ENCODE data around the gene SOST.

Gene SOST

GRCh38 chr17:43769859-43770258 is 11.3 kb upstream of the SOST start:
- Histone ChIP-seq H3K4me1 (no peaks in the 10 kb centered on the region), H3K79me2 (no peaks in the 10 kb centered on the region), H3K4me3 (ENCODE audit: low read depth, low read length) (no peak overlapping the region), H2AFZ (no peak overlapping the region), H3K27ac (no peak overlapping the region), H3K27me3 (ENCODE audit: control insufficient read depth, insufficient read depth, low read length) (no peaks in the 10 kb centered on the region), H3K9ac (no peak overlapping the region), H3K4me2 (ENCODE audit: low read length) (no peak overlapping the region), H3K9me3 (ENCODE audit: control insufficient read depth, low read length) (no peaks in the 10 kb centered on the region), H3K36me3 (ENCODE audit: control insufficient read depth, insufficient read depth, low read length) (no peaks in the 10 kb centered on the region)
- TF ChIP-seq CTCF (IDR thresholded peaks at IDR 0.05) = no peak

- no peak overlapping the region for H3K9ac ChIP-seq
- H3K79me2 ChIP-seq = no peaks in the 10 kb centered on the region
- no peaks in the 10 kb centered on the region for H3K27me3 ChIP-seq (ENCODE audit: control insufficient read depth, insufficient read depth, low read length)
- no peak overlapping the region for H3K4me2 ChIP-seq (ENCODE audit: low read length)
- H3K9me3 ChIP-seq (ENCODE audit: control insufficient read depth, low read length) = no peaks in the 10 kb centered on the region
- no peaks in the 10 kb centered on the region for H3K36me3 ChIP-seq (ENCODE audit: control insufficient read depth, insufficient read depth, low read length)
- no peak for TF ChIP-seq CTCF (IDR thresholded peaks at IDR 0.05)
- no peak overlapping the region for H3K4me3 ChIP-seq (ENCODE audit: low read depth, low read length)
- H3K27ac ChIP-seq = no peak overlapping the region
- H3K4me1 ChIP-seq = no peaks in the 10 kb centered on the region
- no peak overlapping the region for H2AFZ ChIP-seq
Measured at GRCh38 chr17:43769426-43769825, 10.8 kb upstream of the SOST start.

GRCh38 chr17:43768943-43769342 is 10.4 kb upstream of the SOST start:
- Histone ChIP-seq H2AFZ (no peak overlapping the region), H3K36me3 (ENCODE audit: control insufficient read depth, insufficient read depth, low read length) (no peaks in the 10 kb centered on the region), H3K27me3 (ENCODE audit: control insufficient read depth, insufficient read depth, low read length) (no peaks in the 10 kb centered on the region), H3K9ac (no peak overlapping the region), H3K79me2 (no peaks in the 10 kb centered on the region), H3K9me3 (ENCODE audit: control insufficient read depth, low read length) (no peaks in the 10 kb centered on the region), H3K4me2 (ENCODE audit: low read length) (no peak overlapping the region), H3K27ac (no peak overlapping the region), H3K4me3 (ENCODE audit: low read depth, low read length) (no peak overlapping the region), H3K4me1 (no peaks in the 10 kb centered on the region)
- no peak for TF ChIP-seq CTCF (IDR thresholded peaks at IDR 0.05)

- no peak overlapping the region for H3K4me3 ChIP-seq (ENCODE audit: low read depth, low read length)
- no peak overlapping the region for H3K4me2 ChIP-seq (ENCODE audit: low read length)
- no peaks in the 10 kb centered on the region for H3K79me2 ChIP-seq
- H3K9ac ChIP-seq = no peak overlapping the region
- H3K9me3 ChIP-seq (ENCODE audit: control insufficient read depth, low read length) = no peaks in the 10 kb centered on the region
- no peaks in the 10 kb centered on the region for H3K27me3 ChIP-seq (ENCODE audit: control insufficient read depth, insufficient read depth, low read length)
- H3K4me1 ChIP-seq = no peaks in the 10 kb centered on the region
- H2AFZ ChIP-seq = no peak overlapping the region
- TF ChIP-seq CTCF (IDR thresholded peaks at IDR 0.05) = no peak
- H3K27ac ChIP-seq = no peak overlapping the region
- H3K36me3 ChIP-seq (ENCODE audit: control insufficient read depth, insufficient read depth, low read length) = no peaks in the 10 kb centered on the region
Measured at GRCh38 chr17:43768382-43768781, 9.8 kb upstream of the SOST start.

- no peak overlapping the region for H2AFZ ChIP-seq
- H3K79me2 ChIP-seq = no peaks in the 10 kb centered on the region
- no peaks in the 10 kb centered on the region for H3K27me3 ChIP-seq (ENCODE audit: control insufficient read depth, insufficient read depth, low read length)
- no peaks in the 10 kb centered on the region for H3K9me3 ChIP-seq (ENCODE audit: control insufficient read depth, low read length)
- no peak overlapping the region for H3K9ac ChIP-seq
- no peak for TF ChIP-seq CTCF (IDR thresholded peaks at IDR 0.05)
- H3K36me3 ChIP-seq (ENCODE audit: control insufficient read depth, insufficient read depth, low read length) = no peaks in the 10 kb centered on the region
- no peak overlapping the region for H3K4me3 ChIP-seq (ENCODE audit: low read depth, low read length)
- H3K4me2 ChIP-seq (ENCODE audit: low read length) = no peak overlapping the region
- H3K4me1 ChIP-seq = no peaks in the 10 kb centered on the region
- no peak overlapping the region for H3K27ac ChIP-seq
Measured at GRCh38 chr17:43767713-43768059, 9.1 kb upstream of the SOST start.

Measured in parathyroid adenoma (tissue), 2 donors.